H1 (cell line): ENCODE results near the gene TNXB. TPM values are rescaled to one million over a fixed set of nuclear protein-coding genes. Genes with fewer than 3 reads are reported as not detected.

Source experiments
- CTCF ChIA-PET: fragments of 300-600 bp; sonication (Branson Sonifier 250); formaldehyde crosslinking; loops from one replicate; lab custom pipeline; 2021; ENCODE audit not compliant: partially characterized antibody; lab: Charles Lee
- POLR2A ChIA-PET: fragments of 300-600 bp; sonication (Branson Sonifier 250); formaldehyde crosslinking; loops from one replicate; lab custom pipeline; 2021; ENCODE audit warnings: inconsistent platforms; ENCODE audit not compliant: partially characterized antibody; lab: Charles Lee
- DNase-seq, 2 experiments: peaks; one replicate each; pipeline versions ENCODE4 v3.0.0 to v3.0.0-alpha.2; 2010 to 2022; ENCODE audit warnings: low spot score in 2 of 2, low read depth in 1 of 2, mixed read lengths in 1 of 2
- FAIRE-seq: peaks from 2 replicates; lab custom pipeline; 2011; peaks lifted over from hg19 to GRCh38; lab: Jason Lieb, UNC
- H2AFZ ChIP-seq: 2 replicates; pipeline ENCODE4 v1.8.1; 2012; ENCODE audit warnings: low read length, inconsistent platforms
- H2AK5ac ChIP-seq: 2 replicates; pipeline ENCODE4 v1.6.1; 2013; ENCODE audit warnings: low read depth, low read length
- H2BK120ac ChIP-seq: replicated peaks from 2 replicates; pipeline ENCODE3; 2013; ENCODE audit warnings: low read depth, low read length, inconsistent platforms
- H2BK12ac ChIP-seq: 2 replicates; pipeline ENCODE4 v1.6.1; 2013; ENCODE audit warnings: low read depth, low read length
- H2BK15ac ChIP-seq: 2 replicates; pipeline ENCODE4 v1.6.1; 2013; ENCODE audit warnings: low read length
- H2BK20ac ChIP-seq: 2 replicates; pipeline ENCODE4 v1.6.1; 2013; ENCODE audit warnings: low read length
- H2BK5ac ChIP-seq: 2 replicates; pipeline ENCODE4 v1.6.1; 2013; ENCODE audit warnings: low read depth, low read length
- H3K14ac ChIP-seq: 2 replicates; pipeline ENCODE4 v1.6.1; 2013; ENCODE audit warnings: inconsistent platforms; ENCODE audit not compliant: insufficient read length
- H3K18ac ChIP-seq: 2 replicates; pipeline ENCODE4 v1.6.1; 2013; ENCODE audit warnings: low read length; ENCODE audit errors: extremely low read depth
- H3K23ac ChIP-seq: 2 replicates; pipeline ENCODE4 v1.6.1; 2013; ENCODE audit warnings: inconsistent platforms; ENCODE audit not compliant: insufficient read length
- H3K23me2 ChIP-seq: 2 replicates; pipeline ENCODE4 v1.6.1; 2013; ENCODE audit warnings: low read depth, low read length
- H3K27ac ChIP-seq: 2 replicates; pipeline ENCODE4 v1.6.1; 2011; ENCODE audit warnings: low read depth, low read length, inconsistent platforms
- H3K27me3 ChIP-seq, 4 experiments: replicated peaks in 1 of 4; 1 replicate in 1 of 4; 2 replicates in 3 of 4; pipeline versions ENCODE4 v1.6.1 to v1.8.1; 2011 to 2013; ENCODE audit warnings: low read length in 3 of 4, mild to moderate bottlenecking in 3 of 4, inconsistent platforms in 2 of 4, mixed read lengths in 2 of 4, moderate library complexity in 1 of 4; ENCODE audit not compliant: control insufficient read depth in 3 of 4, insufficient read depth in 3 of 4; ENCODE audit errors: extremely low read depth in 1 of 4
- H3K36me3 ChIP-seq, 4 experiments: 2 replicates each; pipeline versions ENCODE4 v1.6.1 to v1.8.1; 2011 to 2013; ENCODE audit warnings: mild to moderate bottlenecking in 4 of 4, low read length in 3 of 4, moderate library complexity in 2 of 4, control low read depth in 1 of 4, inconsistent platforms in 1 of 4; ENCODE audit not compliant: insufficient read depth in 4 of 4, control insufficient read depth in 2 of 4
- H3K4ac ChIP-seq: replicated peaks from 2 replicates; pipeline ENCODE3; 2013; ENCODE audit warnings: low read length, low read depth, mixed read lengths, inconsistent platforms; ENCODE audit not compliant: insufficient read length
- H3K4me1 ChIP-seq, 4 experiments: replicated peaks in 1 of 4; 1 replicate in 1 of 4; 2 replicates in 3 of 4; pipeline versions ENCODE4 v1.6.1 to v1.8.1; 2011 to 2013; ENCODE audit warnings: low read length in 3 of 4, inconsistent platforms in 2 of 4, mixed read lengths in 1 of 4; ENCODE audit not compliant: insufficient read depth in 4 of 4, control insufficient read depth in 3 of 4
- H3K4me2 ChIP-seq, 2 experiments: 2 replicates each; pipeline versions ENCODE4 v1.6.1 to v1.8.1; 2011 to 2013; ENCODE audit warnings: low read depth in 2 of 2, low read length in 2 of 2, control low read depth in 1 of 2, inconsistent platforms in 1 of 2, mild to moderate bottlenecking in 1 of 2; ENCODE audit not compliant: insufficient read depth in 1 of 2
- H3K4me3 ChIP-seq, 4 experiments: fragments of 200-600, 300-600 bp in 1 of 4; sonication (generic), shearing (Covaris generic), sonication (Bioruptor Twin) in 1 of 4; 2 replicates each; pipeline versions ENCODE4 v1.5.1 to v1.8.1; 2011 to 2016; ENCODE audit warnings: low read length in 4 of 4, low read depth in 3 of 4, control low read depth in 2 of 4, inconsistent platforms in 2 of 4, mild to moderate bottlenecking in 2 of 4, mixed read lengths in 1 of 4, moderate library complexity in 1 of 4; ENCODE audit not compliant: insufficient read depth in 2 of 4; ENCODE audit errors: extremely low read depth in 1 of 4
- H3K56ac ChIP-seq: replicated peaks from 2 replicates; pipeline ENCODE3; 2013; ENCODE audit warnings: low read depth, mild to moderate bottlenecking, mixed read lengths, low read length, inconsistent platforms; ENCODE audit not compliant: insufficient read length
- H3K79me1 ChIP-seq: 2 replicates; pipeline ENCODE4 v1.6.1; 2013; ENCODE audit warnings: low read depth, low read length, control low read depth
- H3K79me2 ChIP-seq, 2 experiments: 2 replicates each; pipeline versions ENCODE4 v1.6.1 to v1.8.1; 2012 to 2013; ENCODE audit warnings: low read length in 2 of 2, mild to moderate bottlenecking in 2 of 2, inconsistent platforms in 1 of 2; ENCODE audit not compliant: insufficient read depth in 2 of 2, control insufficient read depth in 1 of 2
- H3K9ac ChIP-seq, 4 experiments: replicated peaks in 1 of 4; 1 replicate in 1 of 4; 2 replicates in 3 of 4; pipeline versions ENCODE4 v1.6.1 to v1.8.1; 2011 to 2013; ENCODE audit warnings: low read depth in 3 of 4, low read length in 3 of 4, control low read depth in 2 of 4, mild to moderate bottlenecking in 2 of 4, moderate library complexity in 2 of 4, inconsistent platforms in 1 of 4; ENCODE audit errors: extremely low read depth in 1 of 4
- H3K9me3 ChIP-seq, 2 experiments: 2 replicates each; pipeline versions ENCODE4 v1.6.1 to v1.8.1; 2012 to 2013; ENCODE audit warnings: mild to moderate bottlenecking in 2 of 2, moderate library complexity in 2 of 2, control low read depth in 1 of 2, inconsistent platforms in 1 of 2, low read depth in 1 of 2, low read length in 1 of 2, mixed read lengths in 1 of 2; ENCODE audit not compliant: insufficient read depth in 2 of 2
- H4K20me1 ChIP-seq, 2 experiments: replicated peaks in 1 of 2; 2 replicates each; pipeline versions ENCODE3 to v1.8.1; 2011 to 2013; ENCODE audit warnings: inconsistent platforms in 2 of 2, low read length in 2 of 2, mild to moderate bottlenecking in 1 of 2; ENCODE audit not compliant: insufficient read depth in 2 of 2, control insufficient read depth in 1 of 2
- H4K5ac ChIP-seq: 2 replicates; pipeline ENCODE4 v1.6.1; 2013; ENCODE audit warnings: low read length, low read depth, mixed read lengths, inconsistent platforms; ENCODE audit not compliant: insufficient read length
- H4K8ac ChIP-seq: 2 replicates; pipeline ENCODE4 v1.8.0; 2013; ENCODE audit warnings: mild to moderate bottlenecking, moderate library complexity, low read length, inconsistent platforms; ENCODE audit not compliant: insufficient read depth; ENCODE audit errors: extremely low read depth
- H4K91ac ChIP-seq: replicated peaks from 2 replicates; pipeline ENCODE3; 2013; ENCODE audit warnings: low read length, mixed read lengths, inconsistent platforms; ENCODE audit not compliant: insufficient read length
- CTCF ChIP-seq, 3 experiments: IDR thresholded peaks; 1 replicate in 2 of 3; 2 replicates in 1 of 3; pipeline versions ENCODE4 v1.5.1 to v1.6.1; 2011; ENCODE audit warnings: low read length in 3 of 3, mild to moderate bottlenecking in 3 of 3, inconsistent platforms in 2 of 3, low read depth in 1 of 3, moderate library complexity in 1 of 3; ENCODE audit not compliant: insufficient read depth in 1 of 3; ENCODE audit errors: control extremely low read depth in 1 of 3
- EZH2 ChIP-seq: fragments of 200-600 bp; sonication (generic); IDR thresholded peaks from 2 replicates; pipeline ENCODE4 v1.7.1; 2012; ENCODE audit warnings: low read depth, mild to moderate bottlenecking, moderate library complexity, low read length, inconsistent platforms; ENCODE audit not compliant: severe bottlenecking
- RAD21 ChIP-seq, 2 experiments: IDR thresholded peaks in 1 of 2; conservative IDR thresholded peaks in 1 of 2; 2 replicates each; pipeline ENCODE4 v1.6.1; 2011; ENCODE audit warnings: low read depth in 2 of 2, low read length in 2 of 2, improper control_type of control experiment in 1 of 2, inconsistent platforms in 1 of 2, mild to moderate bottlenecking in 1 of 2, moderate library complexity in 1 of 2
- WGBS, 2 experiments: shearing (Covaris generic) in 1 of 2; methylation state at CpG; one replicate each; pipeline versions ENCODE4 v1.1.6 to v1.1.7; 2013 to 2015; ENCODE audit warnings: low lambda C conversion rate in 2 of 2, mixed read lengths in 2 of 2, inconsistent platforms in 1 of 2, low coverage in 1 of 2, missing lambda C conversion rate in 1 of 2; ENCODE audit not compliant: insufficient replicate concordance in 2 of 2, insufficient coverage in 1 of 2, insufficient read length in 1 of 2; ENCODE audit errors: extremely low coverage in 1 of 2, missing lambda C conversion rate in 1 of 2; 5-methylcytosine and 5-hydroxymethylcytosine counted together
- polyA plus RNA-seq, 7 experiments: library from polyadenylated mRNA; depleted of rRNA in 3 of 7; stranded (reverse) in 5 of 7; unstranded in 2 of 7; fragments of >200 nt in 5 of 7; fragments of 200-250 nt in 2 of 7; gene quantifications; 1 replicate in 5 of 7; 2 replicates in 1 of 7; 4 replicates in 1 of 7; pipeline versions ENCODE4 v1.2.1 to v1.2.3, GENCODE V29; 2011 to 2013; ENCODE audit warnings: missing spikeins in 2 of 7, mixed read lengths in 2 of 7
- total RNA-seq: library from RNA; stranded (reverse); fragmentation: NEBNext Ultra II Directional; extraction: Animal tissue kit (Norgen Biotek cat#: 25700); gene quantifications from 2 replicates; pipeline ENCODE4 v1.2.1, GENCODE V29; 2021

The TNXB gene
- total and polyA plus RNA-seq, 2 of the 8 experiments (the other 6 are each of a cell fraction or from before 2014, with no cell fraction given), result 3.1 to 4.8 TPM

DNA sequence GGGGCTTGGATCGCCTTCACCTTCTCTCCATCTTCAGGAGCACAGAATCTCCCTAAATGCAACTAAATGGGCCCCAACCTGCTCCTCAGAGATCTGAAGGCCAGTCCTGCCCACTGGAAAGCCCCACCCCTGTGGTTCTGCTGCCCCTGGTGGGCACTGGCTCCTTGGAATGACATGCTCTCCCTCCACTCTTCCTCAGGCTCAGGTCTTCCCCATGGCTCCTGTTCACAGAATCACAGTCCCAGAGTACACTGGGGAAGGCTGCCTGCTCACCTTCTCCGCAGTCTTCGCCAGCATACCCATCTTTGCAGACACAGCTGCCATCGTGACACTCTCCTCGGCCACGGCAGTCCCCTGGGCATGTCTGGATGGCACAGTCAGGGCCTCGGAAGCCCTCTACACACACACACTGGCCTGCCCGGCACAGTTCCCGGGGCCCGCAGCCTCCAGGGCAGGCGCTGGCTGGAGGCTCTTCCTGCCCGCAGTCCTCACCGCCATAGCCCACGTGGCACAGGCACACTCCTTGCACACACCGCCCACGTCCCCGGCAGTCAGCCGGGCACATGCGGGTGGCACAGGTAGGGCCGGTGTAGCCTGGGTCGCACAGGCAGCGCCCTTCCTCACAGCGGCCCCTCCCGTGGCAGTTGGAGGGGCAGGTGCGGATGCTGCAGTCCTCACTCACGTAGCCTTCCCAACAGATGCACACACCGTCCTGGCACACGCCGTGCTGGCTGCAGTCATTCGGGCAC lies 13.6 kb downstream of the TNXB start:
- no peak overlapping the region for H3K4me3 ChIP-seq
- no peak overlapping the region for H3K27ac ChIP-seq
- H3K23me2 ChIP-seq, result no peaks in the 10 kb centered on the region
- CTCF ChIA-PET, result interaction anchor here (0.7 to 9.3 kb wide), 12 partner anchors 8 to 207 kb away, joined by 3 to 63 read pairs (median 6); partner anchors contain the start of genes ATF6B and TNXB
- no peaks in the 10 kb centered on the region for H3K79me2 ChIP-seq
- no peak overlapping the region for H3K9ac ChIP-seq
- no peak overlapping the region for H4K91ac ChIP-seq
- no peak overlapping the region for H2BK20ac ChIP-seq
- no peaks in the 10 kb centered on the region for H3K4me1 ChIP-seq
- 92% methylated on average over 30 of the region's 30 CpGs; no CpG with 5 or more reads in 1 of the 2 experiments for WGBS, 2 experiments
- no peak overlapping the region for H3K14ac ChIP-seq
- peak in 1 of 2 experiments; percentile 6; a peak in 1 of 4 replicates for TF ChIP-seq RAD21 (IDR thresholded peaks at IDR 0.05 in 1 of 2, conservative IDR thresholded peaks at IDR 0.05 in 1 of 2; ENCODE audit: low read depth in 2 of 2, low read length in 2 of 2)
- peak; percentile 9 to 35 (median 33); a peak in 2 of 4 replicates for TF ChIP-seq CTCF (IDR thresholded peaks at IDR 0.05; ENCODE audit: control extremely low read depth in 1 of 3, insufficient read depth in 1 of 3, low read depth in 1 of 3, low read length in 3 of 3)
- no peak for TF ChIP-seq EZH2
- H2BK5ac ChIP-seq, result no peak overlapping the region
- no peak for DNase-seq
- H3K36me3 ChIP-seq, result no peaks in the 10 kb centered on the region
- H2AFZ ChIP-seq, result no peak overlapping the region
- no peak overlapping the region for H4K5ac ChIP-seq
- H3K79me1 ChIP-seq, result no peaks in the 10 kb centered on the region
- no peak overlapping the region; a peak in 1 of 4 replicates for H3K4me2 ChIP-seq
- POLR2A ChIA-PET, result interaction anchor here (1.0 to 1.1 kb wide), 2 partner anchors 9 to 11 kb away, joined by 3 to 4 read pairs; no protein-coding TSS in a partner anchor
- H4K8ac ChIP-seq, result no peak overlapping the region
- H3K9me3 ChIP-seq, result no peaks in the 10 kb centered on the region
- no peak overlapping the region for H3K56ac ChIP-seq
- H2AK5ac ChIP-seq, result no peak overlapping the region
- no peak overlapping the region for H2BK120ac ChIP-seq
- no peaks in the 10 kb centered on the region for H4K20me1 ChIP-seq
- H3K23ac ChIP-seq, result no peak overlapping the region
- peak overlapping the region; percentile 75; the same call in 1 of the 2 replicates for H2BK12ac ChIP-seq
- FAIRE-seq, result no peak
- no peak overlapping the region for H3K18ac ChIP-seq
- H3K4ac ChIP-seq, result no peak overlapping the region
- H2BK15ac ChIP-seq, result 0 out of 2 replicates have a peak overlapping the region, but pooled peaks have one; percentile 46
- H3K27me3 ChIP-seq, result peaks cover 0 to 7% (median 1%) of the 10 kb centered on the region in 4 experiments; a peak in 2 of 7 replicates
